ENCODE measurements around the gene PRR22. TPM values are rescaled to one million over a fixed set of nuclear protein-coding genes. Genes with fewer than 3 reads are reported as not detected.
A peak's percentile ranks its signal among the peaks of the same experiment; 100 is the strongest.
"Not testable (repeated sequence)": the region's sequence is repeated elsewhere in the genome, so short reads cannot be mapped to it uniquely, and the experiment has no call there.

PRR22 gene
- polyA plus RNA-seq, 5 donors: 1.1 to 2.9 (median 2.0) TPM

DNA sequence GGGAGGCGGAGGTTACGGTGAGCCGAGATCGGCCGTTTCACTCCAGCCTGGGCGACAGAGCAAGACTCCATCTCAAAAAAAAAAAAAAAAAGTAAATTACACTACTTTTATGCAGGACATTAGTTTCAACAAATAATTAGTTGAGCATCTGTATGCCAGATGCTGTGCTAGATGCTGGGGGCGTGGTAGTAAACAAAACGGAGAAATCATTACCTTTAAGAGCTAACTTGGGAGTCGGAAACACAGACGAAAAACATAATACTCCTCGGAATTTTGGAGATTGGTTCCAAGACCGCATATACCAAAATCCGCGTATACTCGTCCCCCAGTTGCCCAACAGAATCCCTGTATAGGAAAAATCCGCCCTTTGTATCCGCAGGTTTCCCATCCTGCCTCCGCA is 7.7 kb upstream of the PRR22 start:
- no peak for DNase-seq

DNA sequence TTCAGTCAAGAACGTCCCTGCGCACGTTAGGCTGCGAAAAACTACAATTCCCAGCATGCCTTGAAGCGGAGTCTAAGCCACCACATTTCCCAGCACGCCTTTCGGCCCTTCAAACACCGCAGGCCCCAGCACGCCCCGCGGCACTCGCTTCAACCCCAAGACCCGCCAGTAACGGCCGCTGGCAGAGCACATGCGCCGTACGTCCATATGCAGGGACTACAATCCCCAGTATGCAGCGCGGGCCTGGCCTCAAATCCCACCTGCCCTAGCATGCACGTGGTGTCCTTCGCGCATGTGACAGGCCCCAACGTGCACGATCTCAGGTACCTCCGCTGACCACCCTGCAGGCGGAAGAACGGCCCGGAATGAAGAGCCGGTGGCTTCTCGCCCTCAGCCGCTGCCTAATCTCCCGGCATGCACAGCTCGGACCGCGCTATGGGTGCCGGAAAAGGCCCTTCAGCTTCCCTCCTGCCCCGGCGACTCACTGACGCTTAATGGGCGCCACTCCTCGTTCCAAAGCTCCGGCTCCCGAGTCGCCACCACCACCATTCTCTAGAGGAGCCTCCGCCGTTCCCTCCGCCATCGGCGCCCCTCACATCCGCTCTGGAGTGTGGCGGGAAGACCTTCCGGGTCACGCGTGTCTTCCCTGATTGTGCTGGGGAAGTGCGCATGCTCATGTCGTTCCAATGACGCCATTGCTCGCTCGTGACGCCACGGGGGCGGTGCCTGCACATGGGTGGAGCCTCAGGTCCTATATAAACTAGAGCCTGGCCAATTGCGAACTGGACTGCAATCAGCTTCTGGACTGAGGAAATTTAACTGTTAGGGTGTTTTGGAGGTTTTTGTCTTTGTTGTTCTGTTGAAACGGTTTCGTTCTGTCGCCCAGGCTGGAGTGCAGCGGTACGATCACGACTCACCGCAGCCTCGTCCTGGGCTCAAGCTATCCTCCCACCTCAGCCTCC is 6.3 kb upstream of the PRR22 start, which contains the start of gene DUS3L:
DUS3L (minus strand) TSS at position 605 of the 962 bp plus-strand sequence; CDS start at position 583, 22 bp downstream.
- peak; percentile 95 for DNase-seq

DNA sequence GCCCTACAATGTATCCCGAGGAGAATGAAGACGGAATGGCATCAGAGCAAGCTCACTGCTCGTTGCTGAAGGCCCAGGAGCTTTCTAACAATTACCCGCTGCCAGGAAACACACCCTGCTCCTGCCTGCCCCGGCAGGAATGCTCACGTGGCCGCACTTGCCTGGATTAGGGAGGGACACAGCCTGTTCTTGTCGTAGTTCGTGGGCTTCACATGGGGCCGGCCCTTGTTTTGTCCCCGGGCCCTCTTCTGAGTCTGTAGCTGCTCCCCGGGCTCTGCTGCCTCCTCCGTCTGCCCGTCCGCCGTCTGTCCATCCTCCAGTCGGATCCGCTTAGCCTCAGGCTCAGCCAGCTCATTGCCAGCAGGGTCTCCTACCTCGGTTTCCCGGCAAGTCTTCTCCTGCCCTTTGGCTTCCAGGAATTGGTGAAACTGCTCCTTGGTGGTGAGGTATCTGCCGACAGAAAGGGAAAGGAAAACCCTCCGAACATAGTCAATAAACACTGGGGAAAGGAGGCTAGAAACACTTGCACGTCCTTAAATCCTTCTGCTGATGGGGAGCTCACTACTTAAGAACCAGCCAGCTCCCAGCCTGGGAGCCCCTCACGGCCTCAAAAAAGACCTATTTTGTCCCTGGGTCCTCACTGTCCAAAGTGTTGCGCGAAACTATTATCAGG is 5.5 kb upstream of the PRR22 start:
- DNase-seq: no peak

DNA sequence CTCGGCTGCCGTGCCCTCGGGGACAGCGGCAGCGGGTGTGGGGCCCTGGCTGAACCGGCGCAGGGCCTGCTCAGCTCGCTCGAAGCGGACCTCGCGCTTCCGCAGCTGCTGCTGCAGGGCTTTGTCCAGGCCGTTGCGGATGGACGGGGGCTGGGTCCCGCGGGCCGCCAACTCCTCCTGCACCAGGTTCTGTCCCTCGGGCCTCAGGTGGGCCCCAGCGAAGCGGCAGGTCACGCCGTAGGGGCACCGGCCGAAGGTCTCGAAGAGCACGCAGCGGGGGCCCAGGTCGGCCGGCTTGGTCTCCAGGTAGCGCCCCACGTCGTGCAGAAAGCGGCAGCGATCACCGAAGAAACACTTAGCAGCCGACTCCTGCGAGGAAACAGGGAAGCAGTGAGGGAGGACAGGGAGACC is 4.8 kb upstream of the PRR22 start:
- DNase-seq: no peak

DNA sequence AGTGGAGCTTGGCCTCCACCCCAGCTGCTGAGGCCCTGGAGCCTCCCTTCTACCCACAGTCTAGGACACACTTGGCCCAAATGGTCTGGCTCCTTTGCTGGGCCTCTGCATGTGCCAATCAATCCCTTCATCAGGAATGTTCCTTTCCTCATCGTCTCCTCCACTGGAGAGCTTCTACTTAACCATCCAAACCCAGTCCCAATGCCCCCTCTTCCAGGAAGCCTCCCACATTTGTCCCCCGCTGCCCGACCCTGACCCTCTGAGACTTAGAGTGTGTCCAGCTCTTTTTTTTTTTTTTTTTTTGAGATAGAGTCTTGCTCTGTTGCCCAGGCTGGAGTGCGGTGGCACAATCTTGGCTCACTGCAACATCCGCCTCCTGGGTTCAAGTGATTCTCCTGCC is 3.9 kb upstream of the PRR22 start:
- DNase-seq: no peak

DNA sequence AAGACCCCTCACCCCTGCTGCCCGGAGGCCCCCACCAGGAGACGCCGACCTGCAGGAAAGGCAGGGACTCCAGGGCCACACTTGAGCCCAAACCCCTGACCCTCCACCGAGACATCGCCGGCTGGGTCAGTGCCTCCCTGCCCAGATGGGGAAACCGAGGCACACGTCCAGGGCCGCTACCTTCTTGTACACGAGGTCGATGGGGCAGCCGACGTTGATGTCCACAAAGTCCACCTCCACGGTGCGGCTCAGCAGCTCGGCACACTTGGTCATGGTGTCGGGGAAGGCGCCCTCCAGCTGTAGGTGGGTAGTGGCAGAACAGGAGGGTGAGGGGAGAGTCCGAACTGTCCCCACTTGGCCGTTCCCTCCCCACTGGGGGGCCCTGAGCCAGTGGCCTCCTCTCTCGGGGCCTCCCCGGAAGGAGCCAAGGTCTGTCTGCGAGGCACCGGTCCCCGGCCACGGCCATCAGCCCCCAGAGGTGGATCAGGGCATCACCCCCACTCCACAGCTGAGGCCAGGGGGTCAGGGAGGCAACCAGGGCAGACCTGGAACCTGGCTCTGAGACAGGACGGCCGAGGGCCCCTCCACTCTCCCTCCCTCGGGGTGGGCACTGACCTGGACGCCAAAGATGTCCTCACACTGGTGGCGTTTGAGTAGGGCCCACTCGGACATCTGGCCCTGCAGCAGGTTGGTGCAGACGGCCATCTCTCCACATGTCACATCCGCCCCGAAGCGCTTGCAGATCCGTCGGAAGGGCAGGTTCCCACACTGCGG is 3.0 kb upstream of the PRR22 start:
- no peak for DNase-seq

DNA sequence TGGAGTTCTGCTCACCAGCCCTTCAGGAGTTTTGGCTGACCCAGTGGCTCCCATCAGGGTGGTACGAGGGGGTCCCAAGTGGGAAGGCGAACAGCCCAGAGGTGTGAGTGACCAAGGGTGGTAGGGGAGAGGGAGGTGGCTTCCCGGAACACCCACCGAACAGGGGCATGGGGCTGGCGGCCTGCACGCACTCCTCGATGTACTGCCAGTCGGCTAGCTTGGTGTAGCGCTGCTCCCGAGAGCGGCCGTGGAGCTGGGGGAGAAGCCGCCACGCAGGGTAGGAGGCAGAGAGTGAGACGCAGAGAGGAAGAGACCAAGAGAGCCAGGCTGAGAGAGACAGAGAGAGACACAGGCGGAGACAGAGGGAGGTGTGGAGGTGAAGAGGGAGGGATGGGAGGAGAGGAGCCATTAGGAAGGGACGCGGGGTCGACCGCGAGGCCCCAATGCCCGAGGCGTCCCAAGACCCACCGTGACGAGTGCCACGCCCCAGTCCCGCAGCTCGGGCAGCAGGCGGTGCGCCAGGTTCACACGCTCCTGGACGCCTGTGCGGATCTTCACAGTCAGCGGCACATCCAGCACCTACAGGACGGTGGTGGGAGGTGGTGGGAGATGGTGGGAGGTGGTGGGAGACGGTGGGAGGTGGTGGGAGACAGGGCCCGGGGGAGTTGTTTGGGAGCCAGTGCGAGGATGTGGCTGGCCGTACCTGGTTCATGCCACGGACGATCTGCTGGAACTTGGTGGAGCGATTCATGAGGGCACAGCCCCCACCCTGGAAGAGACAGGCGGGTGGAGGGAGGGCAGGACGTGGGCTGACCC is 2.3 kb upstream of the PRR22 start:
- DNase-seq: no peak

DNA sequence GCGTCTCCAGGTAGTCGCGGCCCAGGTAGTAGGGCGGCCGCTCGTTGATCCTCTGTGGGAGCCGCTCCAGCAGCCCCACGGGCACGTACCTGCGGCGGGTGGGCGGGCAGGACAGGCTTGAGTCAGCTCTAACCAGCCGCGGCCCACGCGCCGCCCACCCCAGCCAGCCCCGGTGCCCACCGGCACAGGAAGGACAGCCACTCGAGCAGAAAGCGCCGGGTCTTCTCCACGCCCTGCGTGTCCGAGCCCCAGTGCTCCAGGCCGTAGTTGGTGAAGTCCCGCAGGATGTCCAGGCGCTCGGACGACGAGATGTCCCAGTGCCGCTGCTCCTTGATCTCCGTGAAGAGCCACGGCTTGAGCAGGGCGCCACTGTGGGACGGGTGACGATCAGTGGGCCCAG is 877 bp upstream of the PRR22 start:
- no peak for DNase-seq

DNA sequence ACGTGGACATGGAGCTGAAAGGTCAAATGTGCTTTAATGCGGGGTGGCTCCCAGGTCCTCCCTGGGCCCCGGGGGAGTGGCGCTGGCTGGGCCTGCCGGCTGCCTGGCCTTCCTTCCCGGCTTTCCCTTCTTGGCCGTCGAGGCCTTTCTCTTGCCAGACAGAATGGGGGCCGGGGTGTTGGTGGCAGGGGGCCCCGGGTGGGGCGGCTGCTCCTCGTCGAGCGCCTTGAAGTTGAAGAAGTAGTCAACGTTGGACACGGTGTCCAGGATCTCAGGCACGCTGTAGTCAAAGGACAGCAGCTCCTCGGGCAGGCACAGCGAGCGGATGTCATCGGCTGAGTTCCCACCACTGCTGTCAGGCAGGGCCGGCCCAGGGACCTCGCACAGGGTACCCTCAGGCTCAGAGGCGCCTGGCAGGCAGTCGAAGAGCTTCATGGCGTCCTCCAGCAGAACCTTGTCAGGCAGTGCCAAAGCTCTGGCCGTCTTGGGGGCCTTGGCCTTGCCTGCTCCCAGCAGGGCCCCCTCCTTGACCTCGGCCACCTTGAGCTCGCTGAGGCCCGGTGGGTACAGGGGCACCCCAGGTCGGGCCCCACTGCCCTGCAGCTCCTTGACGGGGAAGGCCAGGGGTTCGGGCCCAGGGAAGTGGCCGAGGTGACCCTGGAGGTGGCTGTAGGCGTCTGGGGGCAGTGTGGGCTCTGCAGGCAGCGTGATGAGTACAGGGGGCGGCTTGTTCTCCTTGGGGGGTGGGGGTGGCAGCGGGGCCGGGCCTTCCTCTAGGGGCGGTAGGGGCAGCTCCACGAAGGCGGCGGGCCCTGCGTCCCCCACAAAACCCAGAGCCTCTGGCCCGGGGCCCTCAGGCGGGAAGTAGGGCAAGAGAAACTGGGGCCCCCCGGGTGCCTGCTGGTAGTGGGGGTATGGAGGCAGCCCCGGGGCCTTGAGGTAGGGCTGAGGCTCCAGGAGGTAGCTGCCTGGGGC is 1.3 kb downstream of the PRR22 start:
- no peak for DNase-seq

DNA sequence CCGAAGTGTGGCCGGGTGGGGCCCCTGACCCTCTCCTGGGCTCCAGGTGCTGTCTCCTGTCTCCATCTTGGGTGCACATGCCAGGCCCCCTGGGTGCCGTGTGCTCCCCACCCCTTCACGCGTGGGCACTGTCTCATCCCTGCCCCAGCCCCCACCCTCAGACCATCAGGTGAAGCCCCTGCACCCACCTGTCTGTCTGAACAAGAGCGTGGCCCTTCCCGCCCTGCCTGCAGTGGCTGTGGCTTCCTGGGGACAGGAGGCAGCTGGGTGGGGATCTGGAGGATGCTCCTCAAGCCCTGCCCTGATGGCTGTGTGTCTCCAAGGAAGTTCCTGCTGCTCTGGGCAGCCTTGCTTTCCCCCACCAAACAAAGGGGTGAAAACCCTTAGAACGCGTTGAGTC is 2.2 kb downstream of the PRR22 start:
- no peak for DNase-seq

DNA sequence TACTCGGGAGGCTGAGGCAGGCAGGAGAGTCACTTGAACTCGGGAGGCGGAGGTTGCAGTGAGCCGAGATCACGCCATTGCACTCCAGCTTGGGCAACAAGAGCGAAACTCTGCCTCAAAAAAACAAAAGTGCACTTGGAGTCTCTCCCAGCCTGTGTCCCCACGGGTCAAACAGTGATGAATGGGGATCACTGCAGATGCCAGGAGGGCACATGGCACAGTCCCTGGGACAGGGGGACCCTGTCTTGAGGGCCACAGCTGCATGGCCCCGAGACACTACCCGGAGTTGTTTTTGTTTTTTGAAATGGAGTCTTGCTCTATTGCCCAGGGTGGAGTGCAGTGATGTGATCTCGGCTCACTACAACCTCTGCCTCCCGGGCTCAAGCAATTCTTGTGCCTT is 3.6 kb downstream of the PRR22 start:
- not testable (repeated sequence) for DNase-seq

DNA sequence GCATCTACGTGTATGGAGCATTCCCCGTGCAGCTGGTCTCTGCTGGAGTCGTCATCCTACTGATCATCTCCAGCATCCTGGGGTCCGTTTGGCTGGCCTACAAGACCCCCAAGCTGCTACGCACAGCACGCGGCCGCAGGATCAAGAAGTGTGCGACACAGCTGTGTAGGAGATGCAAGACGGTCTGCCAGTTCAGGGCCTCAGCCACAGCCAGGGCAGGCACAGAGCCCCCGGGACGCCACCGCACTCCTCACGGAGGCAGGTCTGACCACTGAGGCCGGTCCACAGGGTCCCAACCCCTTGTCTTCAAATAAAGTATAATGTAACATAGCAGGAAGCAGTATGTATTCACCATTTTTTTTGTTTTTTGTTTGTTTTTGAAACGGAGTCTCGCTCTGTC is 6.1 kb downstream of the PRR22 start:
- no peak for DNase-seq

DNA sequence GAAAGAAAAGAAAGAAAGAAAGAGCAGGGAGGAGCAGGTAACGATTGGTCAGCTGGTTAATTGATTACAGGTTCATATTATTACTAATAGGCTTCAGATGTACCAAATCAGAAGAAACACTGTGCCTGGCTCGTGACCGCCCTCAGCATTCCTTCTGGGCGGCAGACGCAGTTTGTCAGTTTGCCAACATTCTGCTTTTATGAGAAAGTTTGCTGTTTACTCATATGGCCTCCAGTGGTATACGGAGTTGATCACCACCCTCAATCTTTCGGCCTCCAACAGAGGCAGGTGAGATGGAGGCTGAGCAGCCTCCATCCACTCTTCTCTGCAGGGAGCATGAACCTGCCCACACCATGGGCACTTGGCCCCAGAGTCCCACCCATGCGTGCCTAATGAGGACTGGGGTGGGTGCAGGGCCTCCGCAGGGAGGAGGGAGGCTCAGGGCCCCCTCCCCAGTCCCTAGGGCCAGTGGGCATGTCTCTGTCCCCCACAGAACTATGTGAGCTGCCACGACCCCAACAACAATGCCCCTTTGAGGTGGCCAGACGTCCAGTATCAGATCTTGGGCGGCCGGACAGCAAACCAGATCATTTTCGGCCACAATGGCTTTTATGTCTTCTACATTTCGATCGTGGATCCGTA is 8.8 kb downstream of the PRR22 start:
- DNase-seq: no peak

DNA sequence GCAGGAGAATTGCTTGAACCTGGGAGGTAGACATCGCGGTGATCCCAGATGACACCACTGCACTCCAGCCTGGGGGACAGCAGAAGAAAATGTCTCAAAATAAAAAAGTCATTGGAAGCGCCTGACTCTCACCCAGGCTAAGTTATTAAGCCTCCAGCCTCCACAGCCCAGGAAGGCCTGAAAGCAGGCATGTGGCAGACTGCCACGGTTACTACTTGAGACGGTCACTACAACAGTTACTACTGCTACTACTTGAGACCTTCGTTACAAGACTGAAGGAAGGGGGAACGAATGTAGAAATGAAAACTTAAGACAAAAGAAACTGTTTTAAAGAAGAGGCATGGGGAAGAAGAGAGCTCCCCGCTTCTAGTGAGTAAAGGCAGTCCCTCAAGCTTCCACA is 9.6 kb downstream of the PRR22 start:
- peak in 1 of 2 donors; percentile 17 for DNase-seq

DNA sequence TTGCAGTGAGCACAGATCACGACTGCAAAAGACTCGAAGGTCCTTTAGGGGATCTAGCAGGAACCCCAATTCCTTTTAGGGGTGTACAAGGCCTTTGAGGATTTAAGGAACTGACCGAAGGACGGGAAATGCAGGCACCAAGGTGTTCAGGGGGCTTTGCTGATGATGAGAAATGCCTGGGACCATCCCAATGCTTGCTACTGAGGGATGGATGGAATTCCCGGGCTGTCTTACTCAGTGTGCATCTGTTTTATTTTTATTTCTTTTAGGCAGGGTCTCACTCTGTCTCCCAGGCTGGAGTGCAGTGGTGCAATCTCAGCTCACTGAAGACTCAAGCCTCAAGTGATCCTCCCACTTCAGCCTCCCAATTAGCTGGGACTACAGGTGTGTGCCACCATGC is 11.3 kb downstream of the PRR22 start:
- no peak for DNase-seq

DNA sequence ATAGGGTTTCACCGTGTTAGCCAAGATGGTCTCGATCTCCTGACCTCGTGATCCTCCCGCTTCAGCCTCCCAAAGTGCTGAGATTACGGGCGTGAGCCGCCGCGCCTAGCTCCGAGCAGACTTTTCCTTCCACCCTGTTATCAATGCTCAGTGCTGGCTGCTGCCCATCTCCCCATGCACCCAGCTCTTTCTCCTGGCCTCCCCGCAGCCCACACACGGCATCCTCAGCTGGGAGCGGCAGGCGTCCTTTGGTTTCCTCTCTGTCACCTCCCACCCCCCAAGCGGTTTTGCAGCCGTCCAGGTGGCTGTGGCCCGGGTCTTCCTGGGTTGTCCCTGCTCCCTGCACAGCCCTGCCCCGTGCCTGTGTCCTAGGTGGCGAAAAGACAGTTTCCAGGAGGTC is 12.1 kb downstream of the PRR22 start:
- no peak for DNase-seq

DNA sequence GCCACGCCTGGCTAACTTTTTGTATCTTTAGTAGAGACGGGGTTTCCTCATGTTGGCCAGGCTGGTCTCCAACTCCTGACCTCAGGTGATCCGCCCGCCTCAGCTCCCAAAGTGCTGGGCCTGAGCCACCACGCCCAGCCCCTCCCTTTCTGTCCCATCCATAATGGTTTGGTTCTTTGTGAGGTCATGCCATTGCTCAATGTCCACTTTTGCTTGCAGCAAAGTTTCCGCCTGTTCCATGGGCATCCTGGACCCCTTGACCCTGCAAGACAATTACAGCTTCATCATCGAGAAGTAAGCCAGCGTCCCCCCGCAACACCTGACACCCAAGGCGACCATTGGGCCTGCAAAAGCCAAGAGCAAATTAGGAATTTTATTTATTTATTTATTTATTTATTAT is 16.6 kb downstream of the PRR22 start:
- no peak for DNase-seq

DNA sequence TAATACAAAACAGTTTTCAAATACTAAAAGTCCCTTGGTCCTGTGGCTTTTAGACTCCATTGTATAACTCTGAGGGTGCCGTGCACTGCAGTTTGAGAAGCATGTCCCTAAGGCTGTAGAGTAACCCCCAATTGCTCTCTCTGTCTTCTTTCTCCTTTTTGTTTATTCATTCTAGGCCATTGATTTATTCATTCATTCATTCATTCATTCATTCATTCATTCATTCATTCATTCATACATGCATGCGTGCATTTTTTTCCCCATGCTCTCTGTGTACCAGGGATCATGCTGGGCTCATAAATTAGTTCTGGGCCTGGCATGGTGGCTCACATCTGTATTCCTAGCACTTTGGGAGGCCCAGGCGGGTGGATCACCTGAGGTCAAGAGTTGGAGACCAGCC is 19.3 kb downstream of the PRR22 start:
- DNase-seq: no peak

DNA sequence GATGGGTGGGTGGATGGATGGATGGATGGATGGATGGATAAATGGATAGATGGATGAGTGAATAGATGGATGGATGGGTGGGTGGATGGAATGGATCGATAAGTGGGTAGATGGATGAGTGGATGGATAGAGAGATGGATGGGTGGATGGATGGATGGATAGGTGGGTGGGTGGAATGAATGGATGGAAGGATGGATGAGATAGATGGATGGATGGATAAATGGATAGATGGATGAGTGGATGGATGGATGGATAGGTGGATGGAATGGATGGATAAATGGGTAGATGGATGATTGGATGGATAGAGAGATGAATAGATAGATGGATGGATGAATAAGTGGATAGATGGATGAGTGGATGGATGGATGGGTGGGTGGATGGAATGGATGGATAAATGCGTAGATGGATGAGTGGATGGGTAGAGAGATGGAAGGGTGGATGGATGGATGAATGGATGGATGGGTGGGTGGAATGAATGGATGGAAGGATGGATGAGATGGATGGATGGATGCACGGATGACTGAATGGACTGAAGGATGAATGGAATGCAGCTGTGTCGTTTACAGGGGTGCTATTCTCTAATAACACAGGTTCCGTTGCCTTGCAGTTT is 21.8 kb downstream of the PRR22 start:
- no peak for DNase-seq
